DND-41 (cell line): Measurements from ENCODE around the gene PLXNB3.

ENCODE experiments used
- EZH2 ChIP-seq: IDR thresholded peaks from 3 replicates; pipeline ENCODE4 v1.6.1; 2012; ENCODE audit warnings: borderline replicate concordance, low read depth, mild to moderate bottlenecking, moderate library complexity, low read length, inconsistent platforms; ENCODE audit not compliant: severe bottlenecking
- TF ChIP-seq, protein P1 (sequence below): IDR thresholded peaks from 2 replicates; pipeline ENCODE4 v1.5.1; 2012; ENCODE audit warnings: borderline replicate concordance, low read length, moderate library complexity, mild to moderate bottlenecking; ENCODE audit not compliant: poor library complexity, severe bottlenecking; ENCODE audit errors: extremely low read depth

DNA sequence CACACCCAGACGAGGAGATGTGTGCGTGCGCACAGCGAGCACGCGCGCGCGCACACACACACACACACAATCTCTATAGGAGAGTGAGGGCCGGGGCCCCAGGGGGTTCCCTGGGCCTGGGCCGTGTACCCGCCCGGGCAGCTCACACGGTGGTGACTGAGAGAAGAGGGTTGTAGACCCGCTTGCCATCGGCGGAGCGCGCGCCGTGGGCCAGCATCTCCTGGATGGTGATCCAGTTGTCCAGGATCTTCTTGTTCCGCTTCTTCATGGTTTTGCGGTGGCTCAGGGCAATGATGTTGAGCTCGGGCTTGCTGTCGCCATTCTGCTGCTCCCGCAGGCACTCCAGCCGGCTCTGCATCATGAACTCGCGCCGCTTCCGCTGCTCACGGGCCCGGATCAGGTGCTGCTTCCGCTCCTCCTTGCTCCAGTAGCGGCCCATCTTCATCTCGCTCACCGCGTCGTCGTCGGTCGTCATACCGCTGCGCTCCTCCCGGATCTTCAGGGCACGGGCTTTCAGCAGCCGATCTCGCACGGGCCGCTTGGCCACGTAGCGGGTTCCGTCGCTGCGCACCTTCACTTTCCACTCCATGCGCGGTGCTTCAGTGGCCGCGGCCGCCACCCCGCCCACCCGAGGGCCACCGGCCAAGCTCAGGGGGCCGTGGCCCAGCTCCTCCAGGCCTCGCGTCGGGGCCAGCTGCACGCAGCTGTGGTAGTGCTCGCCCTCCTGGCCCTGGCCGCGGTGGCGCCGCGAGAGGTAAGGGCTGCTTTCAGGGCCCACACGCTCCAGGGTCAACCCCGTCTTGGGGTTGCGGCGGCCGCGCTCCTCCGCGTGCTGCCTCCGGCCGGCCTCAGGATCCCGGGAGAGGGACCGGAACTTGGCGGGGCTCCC, 39.4 kb downstream of the PLXNB3 start:
- TF ChIP-seq, protein P1, sequence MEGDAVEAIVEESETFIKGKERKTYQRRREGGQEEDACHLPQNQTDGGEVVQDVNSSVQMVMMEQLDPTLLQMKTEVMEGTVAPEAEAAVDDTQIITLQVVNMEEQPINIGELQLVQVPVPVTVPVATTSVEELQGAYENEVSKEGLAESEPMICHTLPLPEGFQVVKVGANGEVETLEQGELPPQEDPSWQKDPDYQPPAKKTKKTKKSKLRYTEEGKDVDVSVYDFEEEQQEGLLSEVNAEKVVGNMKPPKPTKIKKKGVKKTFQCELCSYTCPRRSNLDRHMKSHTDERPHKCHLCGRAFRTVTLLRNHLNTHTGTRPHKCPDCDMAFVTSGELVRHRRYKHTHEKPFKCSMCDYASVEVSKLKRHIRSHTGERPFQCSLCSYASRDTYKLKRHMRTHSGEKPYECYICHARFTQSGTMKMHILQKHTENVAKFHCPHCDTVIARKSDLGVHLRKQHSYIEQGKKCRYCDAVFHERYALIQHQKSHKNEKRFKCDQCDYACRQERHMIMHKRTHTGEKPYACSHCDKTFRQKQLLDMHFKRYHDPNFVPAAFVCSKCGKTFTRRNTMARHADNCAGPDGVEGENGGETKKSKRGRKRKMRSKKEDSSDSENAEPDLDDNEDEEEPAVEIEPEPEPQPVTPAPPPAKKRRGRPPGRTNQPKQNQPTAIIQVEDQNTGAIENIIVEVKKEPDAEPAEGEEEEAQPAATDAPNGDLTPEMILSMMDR = no peak
- no peak for TF ChIP-seq EZH2
